Measurements from ENCODE around the gene FBXO9.

Gene FBXO9

DNA sequence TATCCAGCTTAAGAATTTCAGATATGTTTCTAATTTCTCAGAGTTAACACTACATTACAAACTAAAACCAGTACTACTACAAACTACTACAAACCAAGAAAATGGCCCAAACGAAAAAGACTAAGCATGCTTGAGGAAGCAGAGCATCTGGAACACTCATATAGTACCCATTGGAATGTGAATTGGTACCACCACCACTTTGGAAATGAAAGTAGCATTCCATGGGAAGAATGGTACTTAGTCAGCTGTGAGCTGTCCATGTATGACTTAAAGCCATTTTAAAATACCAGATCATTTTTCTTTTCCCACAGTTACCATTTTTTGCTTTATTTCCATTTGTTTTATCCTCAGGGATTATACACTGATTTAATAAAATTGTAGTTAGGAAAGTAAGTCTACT is 30.5 kb downstream of the FBXO9 start:
- TF ChIP-seq CSRNP3 (CRISPR knock-in tag; IDR thresholded peaks at IDR 0.05) (no peak), TOX (CRISPR knock-in tag; IDR thresholded peaks at IDR 0.05; ENCODE audit: borderline replicate concordance) (no peak), POU6F1 (CRISPR knock-in tag; IDR thresholded peaks at IDR 0.05; ENCODE audit: borderline replicate concordance, low read depth) (no peak), ZFP30 (CRISPR knock-in tag; IDR thresholded peaks at IDR 0.05) (no peak), ZFP3 (CRISPR knock-in tag; IDR thresholded peaks at IDR 0.05) (no peak), GLIS3 (CRISPR knock-in tag; IDR thresholded peaks at IDR 0.05) (no peak), ESRRG (CRISPR knock-in tag; IDR thresholded peaks at IDR 0.05) (no peak), TCF4 (CRISPR knock-in tag; IDR thresholded peaks at IDR 0.05; ENCODE audit: borderline replicate concordance) (no peak), SNAI2 (CRISPR knock-in tag; IDR thresholded peaks at IDR 0.05) (no peak), OSR1 (CRISPR knock-in tag; IDR thresholded peaks at IDR 0.05) (no peak)
- ATAC-seq: no peak

DNA sequence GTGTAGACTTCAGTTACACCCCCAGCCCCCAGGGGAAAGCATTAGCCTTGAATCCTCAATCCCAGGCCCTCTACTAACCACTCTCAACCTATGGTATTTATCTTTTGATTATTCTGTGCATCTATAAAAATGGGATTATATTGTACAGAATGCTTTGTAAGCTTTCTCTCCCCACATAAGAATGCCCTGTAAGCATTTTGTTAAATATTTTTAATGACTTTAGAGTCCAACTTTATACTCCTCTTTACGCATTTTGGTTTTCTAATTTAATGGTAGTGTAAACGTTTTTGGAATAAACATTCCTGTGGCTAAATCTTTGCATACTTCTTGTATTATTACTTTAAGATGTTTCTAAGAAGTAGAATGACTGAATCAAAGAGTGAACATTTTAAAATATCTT is 35.4 kb downstream of the FBXO9 start:
- no peak for TF ChIP-seq ZNF8 (CRISPR knock-in tag; IDR thresholded peaks at IDR 0.05)
- no peak for TF ChIP-seq ZFP30 (CRISPR knock-in tag; IDR thresholded peaks at IDR 0.05)
- TF ChIP-seq ZFP3 (CRISPR knock-in tag; IDR thresholded peaks at IDR 0.05): no peak
- no peak for TF ChIP-seq ESRRG (CRISPR knock-in tag; IDR thresholded peaks at IDR 0.05)
- TF ChIP-seq TSHZ2 (CRISPR knock-in tag; IDR thresholded peaks at IDR 0.05): no peak
- TF ChIP-seq SNAI2 (CRISPR knock-in tag; IDR thresholded peaks at IDR 0.05): no peak
- TF ChIP-seq ISL1 (CRISPR knock-in tag; IDR thresholded peaks at IDR 0.05): no peak
- no peak for TF ChIP-seq PPARA (CRISPR knock-in tag; IDR thresholded peaks at IDR 0.05; ENCODE audit: borderline replicate concordance)
- TF ChIP-seq ARNTL (CRISPR knock-in tag; IDR thresholded peaks at IDR 0.05; ENCODE audit: borderline replicate concordance, low read depth): no peak
- TF ChIP-seq TOX (CRISPR knock-in tag; IDR thresholded peaks at IDR 0.05; ENCODE audit: borderline replicate concordance): no peak
- no peak for TF ChIP-seq CREB5 (CRISPR knock-in tag; IDR thresholded peaks at IDR 0.05; ENCODE audit: low read depth)
- no peak for TF ChIP-seq GLIS3 (CRISPR knock-in tag; IDR thresholded peaks at IDR 0.05)
- TF ChIP-seq OSR1 (CRISPR knock-in tag; IDR thresholded peaks at IDR 0.05): no peak
- TF ChIP-seq, protein P1, sequence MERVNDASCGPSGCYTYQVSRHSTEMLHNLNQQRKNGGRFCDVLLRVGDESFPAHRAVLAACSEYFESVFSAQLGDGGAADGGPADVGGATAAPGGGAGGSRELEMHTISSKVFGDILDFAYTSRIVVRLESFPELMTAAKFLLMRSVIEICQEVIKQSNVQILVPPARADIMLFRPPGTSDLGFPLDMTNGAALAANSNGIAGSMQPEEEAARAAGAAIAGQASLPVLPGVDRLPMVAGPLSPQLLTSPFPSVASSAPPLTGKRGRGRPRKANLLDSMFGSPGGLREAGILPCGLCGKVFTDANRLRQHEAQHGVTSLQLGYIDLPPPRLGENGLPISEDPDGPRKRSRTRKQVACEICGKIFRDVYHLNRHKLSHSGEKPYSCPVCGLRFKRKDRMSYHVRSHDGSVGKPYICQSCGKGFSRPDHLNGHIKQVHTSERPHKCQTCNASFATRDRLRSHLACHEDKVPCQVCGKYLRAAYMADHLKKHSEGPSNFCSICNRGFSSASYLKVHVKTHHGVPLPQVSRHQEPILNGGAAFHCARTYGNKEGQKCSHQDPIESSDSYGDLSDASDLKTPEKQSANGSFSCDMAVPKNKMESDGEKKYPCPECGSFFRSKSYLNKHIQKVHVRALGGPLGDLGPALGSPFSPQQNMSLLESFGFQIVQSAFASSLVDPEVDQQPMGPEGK (CRISPR knock-in tag; IDR thresholded peaks at IDR 0.05; ENCODE audit: borderline replicate concordance): no peak
- no peak for TF ChIP-seq CSRNP3 (CRISPR knock-in tag; IDR thresholded peaks at IDR 0.05)
- no peak for TF ChIP-seq RARB (CRISPR knock-in tag; IDR thresholded peaks at IDR 0.05)
- no peak for TF ChIP-seq ZNF70 (CRISPR knock-in tag; IDR thresholded peaks at IDR 0.05)
- no peak for TF ChIP-seq ZNF565 (CRISPR knock-in tag; conservative IDR thresholded peaks at IDR 0.05; ENCODE audit: low read depth)
- TF ChIP-seq ZC3H10 (CRISPR knock-in tag; IDR thresholded peaks at IDR 0.05): no peak
- TF ChIP-seq TCF4 (CRISPR knock-in tag; IDR thresholded peaks at IDR 0.05; ENCODE audit: borderline replicate concordance): no peak
- no peak for ATAC-seq

Data from SK-N-SH treated with all-trans-retinoic acid at 6 μM for 48 hours (cell line).